ENCODE measurements around the gene ECM1. TPM values are rescaled to one million over a fixed set of nuclear protein-coding genes. Genes with fewer than 3 reads are reported as not detected.

Gene ECM1
- total and polyA plus RNA-seq, 2 donors (not counting 1 experiment from before 2014, with no cell fraction given), result 25.1 to 108 TPM

- peaks cover 15% of the 10 kb centered on the region for H3K36me3 ChIP-seq (ENCODE audit: control insufficient read depth, insufficient read depth, low read length)
- H3K27me3 ChIP-seq (ENCODE audit: control insufficient read depth, insufficient read depth, low read length), result no peaks in the 10 kb centered on the region
- no peak overlapping the region for H3K9ac ChIP-seq (ENCODE audit: insufficient read depth, low read length)
- no peak for TF ChIP-seq CTCF (conservative IDR thresholded peaks at IDR 0.05 in 1 of 2, IDR thresholded peaks at IDR 0.05 in 1 of 2; ENCODE audit: low read depth in 1 of 2, low read length in 2 of 2)
- TF ChIP-seq EZH2 (IDR thresholded peaks at IDR 0.05; ENCODE audit: low read length, missing control alignments), result no peak
- no peak for DNase-seq (ENCODE audit: low read depth in 2 of 2)
- no peak overlapping the region for H3K4me3 ChIP-seq (replicated peaks in 1 of 4; ENCODE audit: control extremely low read depth in 1 of 4, insufficient read depth in 1 of 4, low read depth in 3 of 4, low read length in 4 of 4)
- no peak overlapping the region for H2AFZ ChIP-seq (ENCODE audit: low read length)
- H3K9me3 ChIP-seq (ENCODE audit: control insufficient read depth, insufficient read depth, low read depth, low read length), result no peaks in the 10 kb centered on the region
- H3K27ac ChIP-seq (ENCODE audit: insufficient read depth, low read length), result no peak overlapping the region
- H3K4me2 ChIP-seq (ENCODE audit: extremely low read depth, insufficient read depth, low read length), result no peak overlapping the region
- H3K79me2 ChIP-seq (ENCODE audit: control insufficient read depth, insufficient read depth, low read length), result no peaks in the 10 kb centered on the region
- H3K4me1 ChIP-seq (ENCODE audit: control insufficient read depth, extremely low read depth, insufficient read depth, low read length), result peaks cover 4% of the 10 kb centered on the region
- H4K20me1 ChIP-seq (ENCODE audit: control insufficient read depth, extremely low read depth, insufficient read depth, low read length), result no peaks in the 10 kb centered on the region
Observed at GRCh38 chr1:150474869-150475268, 33.0 kb upstream of the ECM1 start.

GRCh38 chr1:150476754-150477153 is 31.2 kb upstream of the ECM1 start:
- Histone ChIP-seq H3K36me3 (ENCODE audit: control insufficient read depth, insufficient read depth, low read length) (peaks cover 5% of the 10 kb centered on the region), H3K4me2 (ENCODE audit: extremely low read depth, insufficient read depth, low read length) (no peak overlapping the region), H3K27me3 (ENCODE audit: control insufficient read depth, insufficient read depth, low read length) (no peaks in the 10 kb centered on the region), H3K4me1 (ENCODE audit: control insufficient read depth, extremely low read depth, insufficient read depth, low read length) (peaks cover 4% of the 10 kb centered on the region), H2AFZ (ENCODE audit: low read length) (no peak overlapping the region), H3K79me2 (ENCODE audit: control insufficient read depth, insufficient read depth, low read length) (no peaks in the 10 kb centered on the region), H3K9me3 (ENCODE audit: control insufficient read depth, insufficient read depth, low read depth, low read length) (no peaks in the 10 kb centered on the region), H3K4me3 (replicated peaks in 1 of 4; ENCODE audit: control extremely low read depth in 1 of 4, insufficient read depth in 1 of 4, low read depth in 3 of 4, low read length in 4 of 4) (no peak overlapping the region), H3K9ac (ENCODE audit: insufficient read depth, low read length) (no peak overlapping the region), H3K27ac (ENCODE audit: insufficient read depth, low read length) (no peak overlapping the region), H4K20me1 (ENCODE audit: control insufficient read depth, extremely low read depth, insufficient read depth, low read length) (no peaks in the 10 kb centered on the region)
- TF ChIP-seq CTCF (conservative IDR thresholded peaks at IDR 0.05 in 1 of 2, IDR thresholded peaks at IDR 0.05 in 1 of 2; ENCODE audit: low read depth in 1 of 2, low read length in 2 of 2) (no peak), EZH2 (IDR thresholded peaks at IDR 0.05; ENCODE audit: low read length, missing control alignments) (no peak)
- no peak for DNase-seq (ENCODE audit: low read depth in 2 of 2)

- H2AFZ ChIP-seq (ENCODE audit: low read length), result no peak overlapping the region
- H3K27me3 ChIP-seq (ENCODE audit: control insufficient read depth, insufficient read depth, low read length), result no peaks in the 10 kb centered on the region
- no peak for DNase-seq (ENCODE audit: low read depth in 2 of 2)
- H3K36me3 ChIP-seq (ENCODE audit: control insufficient read depth, insufficient read depth, low read length), result no peaks in the 10 kb centered on the region
- peak overlapping the region; percentile 42 for H3K27ac ChIP-seq (ENCODE audit: insufficient read depth, low read length)
- TF ChIP-seq EZH2 (IDR thresholded peaks at IDR 0.05; ENCODE audit: low read length, missing control alignments), result no peak
- TF ChIP-seq CTCF (conservative IDR thresholded peaks at IDR 0.05 in 1 of 2, IDR thresholded peaks at IDR 0.05 in 1 of 2; ENCODE audit: low read depth in 1 of 2, low read length in 2 of 2), result no peak
- H3K79me2 ChIP-seq (ENCODE audit: control insufficient read depth, insufficient read depth, low read length), result no peaks in the 10 kb centered on the region
- H3K9me3 ChIP-seq (ENCODE audit: control insufficient read depth, insufficient read depth, low read depth, low read length), result no peaks in the 10 kb centered on the region
- peaks cover 4% of the 10 kb centered on the region for H3K4me1 ChIP-seq (ENCODE audit: control insufficient read depth, extremely low read depth, insufficient read depth, low read length)
- no peak overlapping the region for H3K4me3 ChIP-seq (replicated peaks in 1 of 4; ENCODE audit: control extremely low read depth in 1 of 4, insufficient read depth in 1 of 4, low read depth in 3 of 4, low read length in 4 of 4)
- H3K9ac ChIP-seq (ENCODE audit: insufficient read depth, low read length), result no peak overlapping the region
- no peak overlapping the region for H3K4me2 ChIP-seq (ENCODE audit: extremely low read depth, insufficient read depth, low read length)
- no peaks in the 10 kb centered on the region for H4K20me1 ChIP-seq (ENCODE audit: control insufficient read depth, extremely low read depth, insufficient read depth, low read length)
Observed at GRCh38 chr1:150477320-150477719, 30.6 kb upstream of the ECM1 start.
